H9 (cell line): ENCODE data around the gene FGF12. TPM values are rescaled to one million over a fixed set of nuclear protein-coding genes. Genes with fewer than 3 reads are reported as not detected.

Experiments used
- DNase-seq: peaks from one replicate; pipeline ENCODE4 v3.0.0-alpha.2; 2017
- H2AFZ ChIP-seq: one replicate; pipeline ENCODE4 v1.6.1; 2013; ENCODE audit warnings: mild to moderate bottlenecking, low read length, control low read depth, moderate library complexity
- H2AK5ac ChIP-seq: 2 replicates; pipeline ENCODE4 v1.6.1; 2013; ENCODE audit warnings: low read length, control low read depth, mixed read lengths; ENCODE audit not compliant: insufficient read length
- H2BK120ac ChIP-seq: one replicate; pipeline ENCODE4 v1.6.1; 2013; ENCODE audit warnings: low read depth, mild to moderate bottlenecking, low read length, control low read depth, inconsistent platforms; ENCODE audit not compliant: poor library complexity, severe bottlenecking
- H2BK12ac ChIP-seq: 2 replicates; pipeline ENCODE4 v1.6.1; 2013; ENCODE audit warnings: low read length, control low read depth, mixed read lengths, low read depth; ENCODE audit not compliant: insufficient read length
- H2BK15ac ChIP-seq: 2 replicates; pipeline ENCODE4 v1.6.1; 2013; ENCODE audit warnings: low read depth, low read length, control low read depth
- H2BK20ac ChIP-seq: one replicate; pipeline ENCODE4 v1.6.1; 2013; ENCODE audit warnings: low read depth, mild to moderate bottlenecking, low read length, control low read depth, inconsistent platforms; ENCODE audit not compliant: poor library complexity, severe bottlenecking
- H2BK5ac ChIP-seq: 2 replicates; pipeline ENCODE4 v1.6.1; 2013; ENCODE audit warnings: low read length, control low read depth, mixed read lengths; ENCODE audit not compliant: insufficient read length
- H3K14ac ChIP-seq: 2 replicates; pipeline ENCODE4 v1.6.1; 2013; ENCODE audit warnings: low read length, control low read depth; ENCODE audit not compliant: insufficient read depth
- H3K18ac ChIP-seq: 2 replicates; pipeline ENCODE4 v1.6.1; 2013; ENCODE audit warnings: low read depth, mild to moderate bottlenecking, mixed read lengths, low read length, control low read depth; ENCODE audit not compliant: insufficient read length
- H3K23ac ChIP-seq: 2 replicates; pipeline ENCODE4 v1.6.1; 2013; ENCODE audit warnings: low read length, control low read depth, mixed read lengths, low read depth; ENCODE audit not compliant: insufficient read length
- H3K23me2 ChIP-seq: 2 replicates; pipeline ENCODE4 v1.6.1; 2013; ENCODE audit warnings: low read depth, mild to moderate bottlenecking, mixed read lengths, low read length, control low read depth; ENCODE audit not compliant: insufficient read length, poor library complexity, severe bottlenecking
- H3K27ac ChIP-seq: 2 replicates; pipeline ENCODE4 v1.5.1; 2013; ENCODE audit warnings: low read length, control low read depth, mixed read lengths, low read depth; ENCODE audit not compliant: insufficient read length
- H3K27me3 ChIP-seq: 2 replicates; pipeline ENCODE4 v1.6.1; 2013; ENCODE audit warnings: low read length, control low read depth, inconsistent platforms; ENCODE audit not compliant: insufficient read depth
- H3K4ac ChIP-seq: 2 replicates; pipeline ENCODE4 v1.6.1; 2013; ENCODE audit warnings: low read depth, mild to moderate bottlenecking, control low read depth, inconsistent platforms, low read length, moderate library complexity
- H3K4me1 ChIP-seq: 2 replicates; pipeline ENCODE4 v1.6.1; 2013; ENCODE audit warnings: low read length, control low read depth, inconsistent platforms; ENCODE audit not compliant: insufficient read depth
- H3K4me2 ChIP-seq: 2 replicates; pipeline ENCODE4 v1.6.1; 2013; ENCODE audit warnings: low read length, control low read depth, mixed read lengths; ENCODE audit not compliant: insufficient read length, insufficient read depth
- H3K56ac ChIP-seq: 2 replicates; pipeline ENCODE4 v1.6.1; 2013; ENCODE audit warnings: low read depth, mild to moderate bottlenecking, mixed read lengths, low read length, control low read depth; ENCODE audit not compliant: insufficient read length
- H3K79me1 ChIP-seq: 2 replicates; pipeline ENCODE4 v1.6.1; 2013; ENCODE audit warnings: low read depth, mild to moderate bottlenecking, moderate library complexity, low read length, control low read depth, inconsistent platforms; ENCODE audit not compliant: insufficient read depth, poor library complexity, severe bottlenecking
- H3K79me2 ChIP-seq: 2 replicates; pipeline ENCODE4 v1.6.1; 2013; ENCODE audit warnings: low read length, control low read depth, inconsistent platforms; ENCODE audit not compliant: insufficient read depth
- H3K9ac ChIP-seq: 2 replicates; pipeline ENCODE4 v1.6.1; 2013; ENCODE audit warnings: low read length, control low read depth, mixed read lengths; ENCODE audit not compliant: insufficient read length; ENCODE audit errors: extremely low read depth
- H3K9me3 ChIP-seq: one replicate; pipeline ENCODE4 v1.6.1; 2013; ENCODE audit warnings: low read depth, low read length, inconsistent platforms; ENCODE audit not compliant: control insufficient read depth
- H3T11ph ChIP-seq: one replicate; pipeline ENCODE4 v1.6.1; 2013; ENCODE audit warnings: mild to moderate bottlenecking, low read length, control low read depth, inconsistent platforms
- H4K20me1 ChIP-seq: one replicate; pipeline ENCODE4 v1.6.1; 2013; ENCODE audit not compliant: control insufficient read depth, insufficient read length, insufficient read depth
- H4K5ac ChIP-seq: 2 replicates; pipeline ENCODE4 v1.6.1; 2013; ENCODE audit warnings: low read depth, mild to moderate bottlenecking, mixed read lengths, low read length, control low read depth; ENCODE audit not compliant: insufficient read length
- H4K8ac ChIP-seq: replicated peaks from 2 replicates; pipeline ENCODE4 v1.6.1; 2013; ENCODE audit warnings: low read length, control low read depth, mixed read lengths, low read depth; ENCODE audit not compliant: insufficient read length
- H4K91ac ChIP-seq: 2 replicates; pipeline ENCODE4 v1.6.1; 2013; ENCODE audit warnings: low read depth, mild to moderate bottlenecking, moderate library complexity, mixed read lengths, low read length, control low read depth; ENCODE audit not compliant: insufficient read length
- H3K27ac Mint-ChIP-seq, 3 experiments: 2 replicates in 2 of 3; 3 replicates in 1 of 3; pipeline ENCODE4 v1.8.0; 2020 to 2021; ENCODE audit warnings: mixed read lengths in 3 of 3, mild to moderate bottlenecking in 1 of 3, moderate library complexity in 1 of 3
- H3K27me3 Mint-ChIP-seq: 2 replicates; pipeline ENCODE4 v1.8.0; 2021; ENCODE audit warnings: low read depth, mild to moderate bottlenecking, moderate library complexity, mixed read lengths
- H3K36me3 Mint-ChIP-seq, 3 experiments: 2 replicates in 2 of 3; 3 replicates in 1 of 3; pipeline ENCODE4 v1.8.0; 2020 to 2021; ENCODE audit warnings: low read depth in 3 of 3, mixed read lengths in 3 of 3; ENCODE audit not compliant: insufficient read depth in 1 of 3
- H3K4me1 Mint-ChIP-seq, 2 experiments: 2 replicates each; pipeline ENCODE4 v1.8.0; 2020; ENCODE audit warnings: mixed read lengths in 2 of 2
- H3K4me3 Mint-ChIP-seq, 2 experiments: 2 replicates in 1 of 2; 3 replicates in 1 of 2; pipeline ENCODE4 v1.8.0; 2020 to 2021; ENCODE audit warnings: mild to moderate bottlenecking in 2 of 2, mixed read lengths in 2 of 2, moderate library complexity in 1 of 2
- H3K9me3 Mint-ChIP-seq, 2 experiments: 2 replicates in 1 of 2; 3 replicates in 1 of 2; pipeline ENCODE4 v1.8.0; 2020; ENCODE audit warnings: mild to moderate bottlenecking in 2 of 2, mixed read lengths in 2 of 2, moderate library complexity in 1 of 2
- WGBS: extraction: QIAGEN DNeasy Blood & Tissue Kit; methylation state at CpG from one replicate; pipeline ENCODE4 v1.1.7; 2013; ENCODE audit warnings: missing lambda C conversion rate, low lambda C conversion rate, mixed read lengths; ENCODE audit not compliant: insufficient read length; ENCODE audit errors: extremely low coverage; 5-methylcytosine and 5-hydroxymethylcytosine counted together
- total RNA-seq: library from RNA; stranded (reverse); gene quantifications from 2 replicates; pipeline ENCODE4 v1.2.1, GENCODE V29; 2021
- TF ChIP-seq, protein P1 (sequence below): fragments of 200-600 bp; sonication (generic); conservative IDR thresholded peaks from 3 replicates; pipeline ENCODE4 v1.8.0; 2021; ENCODE audit warnings: antibody characterized with exemption, mild to moderate bottlenecking

Gene FGF12
- total RNA-seq, 1 experiment from 2014 or later = 5.6 TPM

DNA sequence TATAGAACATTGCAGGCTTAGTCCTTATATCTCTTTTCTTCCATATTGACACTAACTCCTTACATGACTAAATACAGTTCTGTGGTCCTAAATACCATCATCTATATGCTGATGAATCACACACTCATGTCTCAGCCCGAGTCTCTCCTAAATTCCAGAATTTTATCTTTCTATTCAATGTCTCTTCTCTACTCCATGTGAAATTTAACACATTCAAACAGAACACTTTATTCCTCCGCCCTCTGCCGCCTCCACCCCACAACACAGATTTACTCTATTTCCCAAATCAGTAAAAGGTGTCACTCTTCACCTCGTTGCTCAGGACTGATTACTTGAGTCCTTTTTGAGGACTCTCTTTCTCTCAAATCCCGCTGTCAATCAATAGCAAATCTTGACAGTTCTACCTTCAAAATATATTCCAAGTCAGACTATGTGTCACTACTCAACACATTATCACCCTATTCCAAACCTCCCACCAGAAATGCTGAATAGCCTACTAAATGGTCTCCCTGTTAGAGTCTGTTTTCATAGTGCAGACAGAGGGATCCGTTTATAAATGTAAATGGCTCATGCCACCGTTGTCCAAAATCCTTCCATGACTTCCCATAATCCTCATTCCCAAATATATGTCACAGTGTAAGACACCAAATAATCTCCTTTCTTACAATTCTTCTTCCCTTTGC lies 230.3 kb downstream of the FGF12 start:
- Histone ChIP-seq H2AFZ (no peak overlapping the region), H3K4me2 (no peak overlapping the region), H2BK20ac (no peak overlapping the region), H3K79me2 (no peaks in the 10 kb centered on the region), H4K20me1 (no peaks in the 10 kb centered on the region), H3K23ac (no peak overlapping the region), H3K9ac (no peak overlapping the region), H3K9me3 (no peaks in the 10 kb centered on the region), H2BK15ac (no peak overlapping the region), H3K56ac (no peak overlapping the region), H3K4me1 (no peaks in the 10 kb centered on the region), H3T11ph (no peak overlapping the region), H3K27ac (no peak overlapping the region), H3K27me3 (no peaks in the 10 kb centered on the region), H2BK12ac (no peak overlapping the region), H4K91ac (no peak overlapping the region), H2AK5ac (no peak overlapping the region), H4K5ac (no peak overlapping the region), H3K14ac (no peak overlapping the region), H2BK5ac (no peak overlapping the region), H3K18ac (no peak overlapping the region), H4K8ac (no peak overlapping the region), H3K4ac (no peak overlapping the region), H3K23me2 (no peaks in the 10 kb centered on the region), H3K79me1 (no peaks in the 10 kb centered on the region), H2BK120ac (no peak overlapping the region)
- WGBS = no CpG with 5 or more reads among the region's 7 CpGs
- Mint-ChIP-seq H3K27ac (no peak overlapping the region), H3K9me3 (peaks cover 0 to 2% of the 10 kb centered on the region in 2 experiments; a peak in 2 of 5 replicates), H3K4me3 (no peak overlapping the region), H3K27me3 (no peaks in the 10 kb centered on the region), H3K36me3 (no peaks in the 10 kb centered on the region), H3K4me1 (no peaks in the 10 kb centered on the region)
- TF ChIP-seq, protein P1, sequence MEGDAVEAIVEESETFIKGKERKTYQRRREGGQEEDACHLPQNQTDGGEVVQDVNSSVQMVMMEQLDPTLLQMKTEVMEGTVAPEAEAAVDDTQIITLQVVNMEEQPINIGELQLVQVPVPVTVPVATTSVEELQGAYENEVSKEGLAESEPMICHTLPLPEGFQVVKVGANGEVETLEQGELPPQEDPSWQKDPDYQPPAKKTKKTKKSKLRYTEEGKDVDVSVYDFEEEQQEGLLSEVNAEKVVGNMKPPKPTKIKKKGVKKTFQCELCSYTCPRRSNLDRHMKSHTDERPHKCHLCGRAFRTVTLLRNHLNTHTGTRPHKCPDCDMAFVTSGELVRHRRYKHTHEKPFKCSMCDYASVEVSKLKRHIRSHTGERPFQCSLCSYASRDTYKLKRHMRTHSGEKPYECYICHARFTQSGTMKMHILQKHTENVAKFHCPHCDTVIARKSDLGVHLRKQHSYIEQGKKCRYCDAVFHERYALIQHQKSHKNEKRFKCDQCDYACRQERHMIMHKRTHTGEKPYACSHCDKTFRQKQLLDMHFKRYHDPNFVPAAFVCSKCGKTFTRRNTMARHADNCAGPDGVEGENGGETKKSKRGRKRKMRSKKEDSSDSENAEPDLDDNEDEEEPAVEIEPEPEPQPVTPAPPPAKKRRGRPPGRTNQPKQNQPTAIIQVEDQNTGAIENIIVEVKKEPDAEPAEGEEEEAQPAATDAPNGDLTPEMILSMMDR = no peak
- DNase-seq = no peak
